ENCODE data around the gene ZNF860. TPM values are rescaled to one million over a fixed set of nuclear protein-coding genes. Genes with fewer than 3 reads are reported as not detected.

The ZNF860 gene
- total and polyA plus RNA-seq, 2 of the 4 experiments (the other 2 are of a cell fraction) = 0.18 to 0.26 TPM

DNA sequence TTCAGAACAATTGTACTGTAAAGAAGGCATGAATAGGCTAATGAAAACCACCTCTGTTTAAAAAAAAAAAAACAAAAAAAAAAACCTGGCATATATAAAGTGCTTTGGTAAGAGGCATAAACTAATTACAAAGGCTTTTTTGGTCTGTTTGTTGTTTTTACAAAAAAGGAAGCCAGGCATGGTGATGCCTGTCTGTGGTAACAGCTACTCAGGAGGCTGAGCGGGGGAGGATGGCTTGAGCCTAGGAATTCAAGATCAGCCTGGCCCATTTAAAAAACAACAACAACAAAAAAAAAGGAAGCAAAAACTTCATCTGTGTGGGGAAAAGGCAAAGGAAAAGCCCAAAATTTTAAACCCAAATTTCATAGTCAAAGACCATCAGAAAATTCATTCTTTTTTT is 47.5 kb upstream of the ZNF860 start:
- TF ChIP-seq RAD21 (IDR thresholded peaks at IDR 0.05; ENCODE audit: low read length) = no peak
- Histone ChIP-seq H2AK9ac (replicated peaks; ENCODE audit: low read depth, low read length, poor library complexity) (no peak overlapping the region), H3K9me3 (ENCODE audit: control insufficient read depth, insufficient read depth, low read length) (no peaks in the 10 kb centered on the region), H3K9me1 (ENCODE audit: insufficient read depth, low read length) (peaks cover 2% of the 10 kb centered on the region; the same call in 1 of the 2 replicates), H3K4me3 (ENCODE audit: insufficient read depth, low read depth, low read length) (no peak overlapping the region), H2BK20ac (ENCODE audit: low read depth, low read length) (no peak overlapping the region), H4K8ac (ENCODE audit: low read depth in 2 of 2, low read length in 2 of 2) (no peak overlapping the region), H3K14ac (replicated peaks; ENCODE audit: low read depth, low read length) (no peak overlapping the region), H4K91ac (ENCODE audit: insufficient read depth, low read depth, low read length) (no peak overlapping the region), H3K4ac (ENCODE audit: low read depth, low read length) (no peak overlapping the region), H4K20me1 (ENCODE audit: insufficient read depth, low read length) (no peaks in the 10 kb centered on the region; the same call in 1 of the 2 replicates), H2AK5ac (ENCODE audit: low read depth, low read length) (no peak overlapping the region), H3K36me3 (ENCODE audit: control insufficient read depth, insufficient read depth, low read length) (no peaks in the 10 kb centered on the region), H3K56ac (ENCODE audit: extremely low read depth, insufficient read depth, low read length) (no peak overlapping the region), H3K4me2 (ENCODE audit: low read depth, low read length) (no peak overlapping the region), H3K23ac (ENCODE audit: low read depth, low read length) (no peak overlapping the region), H3K27me3 (ENCODE audit: control insufficient read depth, insufficient read depth, low read length) (no peaks in the 10 kb centered on the region), H2BK15ac (ENCODE audit: low read depth, low read length) (no peak overlapping the region), H2AFZ (replicated peaks; ENCODE audit: low read length, poor library complexity) (no peak overlapping the region), H3K9ac (ENCODE audit: low read depth, low read length) (no peak overlapping the region), H3K79me1 (ENCODE audit: low read depth in 1 of 2, low read length in 2 of 2) (0 out of 4 replicates have a peak, but pooled peaks cover 0 to 8% of the 10 kb centered on the region in 2 experiments), H2BK5ac (ENCODE audit: low read depth, low read length, poor library complexity, severe bottlenecking) (no peak overlapping the region), H3K18ac (ENCODE audit: low read depth, low read length) (no peak overlapping the region), H4K5ac (ENCODE audit: low read depth, low read length) (no peak overlapping the region), H3K27ac (ENCODE audit: insufficient read depth, low read length) (no peak overlapping the region), H3K4me1 (ENCODE audit: control insufficient read depth, insufficient read depth, low read length) (no peaks in the 10 kb centered on the region), H2BK120ac (ENCODE audit: low read depth, low read length) (no peak overlapping the region)
- in situ Hi-C loops (cut with MboI; ENCODE audit: low sequenced_read_pairs) = no loop called here
- ChIA-PET CTCF (no interaction called here), POLR2A (ENCODE audit: unreplicated experiment) (no interaction called here)
- intact Hi-C loops (cut with micrococcal nuclease) = no loop called here
- no peak for ATAC-seq (ENCODE audit: low read depth)
- no CpG with 5 or more reads among the region's 1 CpG for WGBS, 2 experiments (ENCODE audit: extremely low coverage in 2 of 2, insufficient read length in 1 of 2)
- dilution Hi-C loops (cut with HindIII; ENCODE audit: low sequenced_read_pairs, unreplicated experiment) = no loop called here
- no TSS peak for BruUV-seq (replicated peaks)
- no peak for DNase-seq

Data from IMR-90 (cell line).